ENCODE measurements around the gene STK38L.

GRCh38 chr12:27355979-27356378 lies 111.9 kb downstream of the STK38L start:
- TF ChIP-seq, protein P1, sequence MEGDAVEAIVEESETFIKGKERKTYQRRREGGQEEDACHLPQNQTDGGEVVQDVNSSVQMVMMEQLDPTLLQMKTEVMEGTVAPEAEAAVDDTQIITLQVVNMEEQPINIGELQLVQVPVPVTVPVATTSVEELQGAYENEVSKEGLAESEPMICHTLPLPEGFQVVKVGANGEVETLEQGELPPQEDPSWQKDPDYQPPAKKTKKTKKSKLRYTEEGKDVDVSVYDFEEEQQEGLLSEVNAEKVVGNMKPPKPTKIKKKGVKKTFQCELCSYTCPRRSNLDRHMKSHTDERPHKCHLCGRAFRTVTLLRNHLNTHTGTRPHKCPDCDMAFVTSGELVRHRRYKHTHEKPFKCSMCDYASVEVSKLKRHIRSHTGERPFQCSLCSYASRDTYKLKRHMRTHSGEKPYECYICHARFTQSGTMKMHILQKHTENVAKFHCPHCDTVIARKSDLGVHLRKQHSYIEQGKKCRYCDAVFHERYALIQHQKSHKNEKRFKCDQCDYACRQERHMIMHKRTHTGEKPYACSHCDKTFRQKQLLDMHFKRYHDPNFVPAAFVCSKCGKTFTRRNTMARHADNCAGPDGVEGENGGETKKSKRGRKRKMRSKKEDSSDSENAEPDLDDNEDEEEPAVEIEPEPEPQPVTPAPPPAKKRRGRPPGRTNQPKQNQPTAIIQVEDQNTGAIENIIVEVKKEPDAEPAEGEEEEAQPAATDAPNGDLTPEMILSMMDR (conservative IDR thresholded peaks at IDR 0.05 in 1 of 2, IDR thresholded peaks at IDR 0.05 in 1 of 2; ENCODE audit: low read depth in 1 of 2, low read length in 2 of 2) = no peak
- TF ChIP-seq EZH2 (IDR thresholded peaks at IDR 0.05; ENCODE audit: low read length, missing control alignments) = no peak

Measured in fibroblast of lung (primary cell).